ENCODE results near the gene KDSR. TPM values are rescaled to one million over a fixed set of nuclear protein-coding genes. Genes with fewer than 3 reads are reported as not detected.

Gene KDSR
- total and polyA plus RNA-seq, 2 donors (not counting 1 experiment from before 2014, with no cell fraction given) = 6.4 to 21.1 TPM

- Histone ChIP-seq H3K27ac (ENCODE audit: low read length in 2 of 2) (peak overlapping the region; percentile 94 to 95), H3K27me3 (replicated peaks in 1 of 4; ENCODE audit: control extremely low read depth in 1 of 4, control insufficient read depth in 3 of 4, insufficient read depth in 4 of 4, low read length in 3 of 4) (no peaks in the 10 kb centered on the region), H3K4me1 (ENCODE audit: control insufficient read depth in 2 of 2, insufficient read depth in 2 of 2, low read length in 2 of 2) (peaks cover 92 to 93% of the 10 kb centered on the region in 2 donors), H3K4me2 (replicated peaks; ENCODE audit: low read depth, low read length, poor library complexity, severe bottlenecking) (peak overlapping the region; percentile 82), H3K4me3 (ENCODE audit: control extremely low read depth in 1 of 5, extremely low read depth in 1 of 5, insufficient read depth in 1 of 5, low read depth in 2 of 5, low read length in 4 of 5) (no peak overlapping the region), H3K79me2 (ENCODE audit: control insufficient read depth, insufficient read depth, low read length) (peaks cover 76% of the 10 kb centered on the region), H4K20me1 (ENCODE audit: control insufficient read depth, insufficient read depth, low read length, poor library complexity, severe bottlenecking) (no peaks in the 10 kb centered on the region), H3K9me3 (ENCODE audit: control extremely low read depth in 1 of 3, control insufficient read depth in 2 of 3, insufficient read depth in 1 of 3, low read length in 2 of 3) (no peaks in the 10 kb centered on the region), H3K9ac (ENCODE audit: low read length) (no peak overlapping the region), H2AFZ (ENCODE audit: insufficient read depth, low read depth, low read length, poor library complexity, severe bottlenecking) (no peak overlapping the region), H3K36me3 (replicated peaks in 1 of 2; ENCODE audit: control extremely low read depth in 1 of 2, control insufficient read depth in 1 of 2, extremely low read depth in 1 of 2, insufficient read depth in 2 of 2, low read length in 1 of 2) (peaks cover 0 to 5% of the 10 kb centered on the region in 2 experiments)
- Mint-ChIP-seq H3K27ac (no peak overlapping the region), H3K4me1 (peaks cover 56% of the 10 kb centered on the region), H3K27me3 (no peaks in the 10 kb centered on the region), H3K9me3 (ENCODE audit: insufficient read depth) (peaks cover 1% of the 10 kb centered on the region), H3K4me3 (peak overlapping the region; percentile 20)
- ChIA-PET POLR2A (interaction anchor here (0.7 to 1.9 kb wide), 3 partner anchors 7 to 29 kb away, joined by 4 to 10 read pairs (median 10); no protein-coding TSS in a partner anchor), CTCF (interaction anchor here (3.3 to 4.8 kb wide), 2 partner anchors 27 to 129 kb away, joined by 15 to 45 read pairs; partner anchors contain the start of gene BCL2)
- ATAC-seq (ENCODE audit: low read depth) (no peak), DNase-seq (no peak)
- TF ChIP-seq CTCF (IDR thresholded peaks at IDR 0.05) (no peak), EZH2 (IDR thresholded peaks at IDR 0.05; ENCODE audit: borderline replicate concordance, insufficient read depth, low read depth, low read length, poor library complexity, severe bottlenecking) (no peak)
- WGBS (ENCODE audit: insufficient coverage) = no CpG with 5 or more reads among the region's 5 CpGs
- intact Hi-C loops (cut with micrococcal nuclease) = loop anchor here (5.0 kb wide), 1 partner anchor 39 kb away; no protein-coding TSS in a partner anchor
Measured at GRCh38 chr18:63291278-63291677, 75.7 kb downstream of the KDSR start.

DNA sequence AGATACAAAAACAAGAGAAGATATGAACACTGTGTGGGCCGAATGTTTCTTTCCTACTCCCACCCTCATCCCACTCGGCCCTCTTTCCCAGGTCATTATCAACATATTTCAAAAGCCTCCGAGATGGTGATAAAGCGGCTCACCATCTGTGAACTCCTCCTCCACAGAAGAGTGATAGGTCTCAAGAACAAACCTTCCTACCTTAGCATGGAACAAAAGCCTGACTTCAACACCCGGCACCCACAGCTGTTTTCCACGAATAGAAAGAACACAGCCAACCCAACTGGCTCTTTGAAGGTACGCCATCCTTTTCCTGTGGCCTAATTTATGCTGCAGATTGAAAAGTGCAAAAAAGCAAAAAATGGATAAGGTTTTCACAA is 76.2 kb downstream of the KDSR start:
- ChIA-PET CTCF (interaction anchor here (0.7 to 1.1 kb wide), 2 partner anchors 27 to 274 kb away, joined by 3 to 4 read pairs; no protein-coding TSS in a partner anchor), POLR2A (no interaction called here)
- WGBS (ENCODE audit: insufficient coverage) = 85% methylated on average over 7 of the region's 7 CpGs
- peak overlapping the region; percentile 82 for H3K4me2 ChIP-seq (replicated peaks; ENCODE audit: low read depth, low read length, poor library complexity, severe bottlenecking)
- H3K79me2 ChIP-seq (ENCODE audit: control insufficient read depth, insufficient read depth, low read length) = peaks cover 76% of the 10 kb centered on the region
- Mint-ChIP-seq H3K27ac (no peak overlapping the region), H3K27me3 (no peaks in the 10 kb centered on the region), H3K4me3 (peak overlapping the region; percentile 30), H3K9me3 (ENCODE audit: insufficient read depth) (peaks cover 1% of the 10 kb centered on the region), H3K4me1 (peaks cover 54% of the 10 kb centered on the region)
- ATAC-seq (ENCODE audit: low read depth) (no peak), DNase-seq (no peak)
- TF ChIP-seq EZH2 (IDR thresholded peaks at IDR 0.05; ENCODE audit: borderline replicate concordance, insufficient read depth, low read depth, low read length, poor library complexity, severe bottlenecking) (no peak), CTCF (IDR thresholded peaks at IDR 0.05) (no peak)
- no peaks in the 10 kb centered on the region for H4K20me1 ChIP-seq (ENCODE audit: control insufficient read depth, insufficient read depth, low read length, poor library complexity, severe bottlenecking)
- H3K9ac ChIP-seq (ENCODE audit: low read length) = no peak overlapping the region
- intact Hi-C loops (cut with micrococcal nuclease) = loop anchor here (5.0 kb wide), 1 partner anchor 39 kb away; no protein-coding TSS in a partner anchor
- peaks cover 94 to 96% of the 10 kb centered on the region in 2 donors for H3K4me1 ChIP-seq (ENCODE audit: control insufficient read depth in 2 of 2, insufficient read depth in 2 of 2, low read length in 2 of 2)
- peaks cover 0 to 5% of the 10 kb centered on the region in 2 experiments for H3K36me3 ChIP-seq (replicated peaks in 1 of 2; ENCODE audit: control extremely low read depth in 1 of 2, control insufficient read depth in 1 of 2, extremely low read depth in 1 of 2, insufficient read depth in 2 of 2, low read length in 1 of 2)
- no peak overlapping the region for H2AFZ ChIP-seq (ENCODE audit: insufficient read depth, low read depth, low read length, poor library complexity, severe bottlenecking)
- peak overlapping the region; percentile 94 to 95 for H3K27ac ChIP-seq (ENCODE audit: low read length in 2 of 2)
- no peaks in the 10 kb centered on the region for H3K27me3 ChIP-seq (replicated peaks in 1 of 4; ENCODE audit: control extremely low read depth in 1 of 4, control insufficient read depth in 3 of 4, insufficient read depth in 4 of 4, low read length in 3 of 4)
- H3K9me3 ChIP-seq (ENCODE audit: control extremely low read depth in 1 of 3, control insufficient read depth in 2 of 3, insufficient read depth in 1 of 3, low read length in 2 of 3) = no peaks in the 10 kb centered on the region
- no peak overlapping the region for H3K4me3 ChIP-seq (ENCODE audit: control extremely low read depth in 1 of 5, extremely low read depth in 1 of 5, insufficient read depth in 1 of 5, low read depth in 2 of 5, low read length in 4 of 5)

All from B cell (primary cell).